CD4-positive, alpha-beta T cell treated with Interleukin-10 for 1 hour (primary cell): ENCODE measurements around the gene CSAG3.
"Not testable (repeated sequence)": the region's sequence is repeated elsewhere in the genome, so short reads cannot be mapped to it uniquely, and the experiment has no call there.

Experiments used
- DNase-seq: peaks from one replicate; pipeline ENCODE4 v3.0.0-alpha.2; 2020

CSAG3 gene

DNA sequence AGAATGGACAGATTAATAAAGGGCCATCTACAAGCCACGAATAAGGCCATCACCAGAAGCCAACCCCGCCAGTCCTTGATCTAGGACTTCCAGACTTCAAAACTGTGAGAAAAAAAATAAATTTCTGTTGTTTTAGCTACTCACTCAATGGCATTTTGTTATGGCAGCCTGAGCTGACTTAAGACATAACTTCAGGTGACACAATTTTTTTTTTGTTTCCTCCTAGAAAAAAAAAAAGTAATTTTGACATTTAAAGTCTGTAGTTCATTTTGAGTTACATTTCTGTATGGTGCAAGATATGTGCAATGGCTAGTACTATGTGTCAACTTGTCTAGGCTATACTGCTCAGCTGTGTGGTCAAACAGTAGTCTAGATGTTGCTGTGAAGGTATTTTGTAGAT lies at the start of gene CSAG3:
Gene CSAG3 (plus strand): TSS at position 301 of the 400 bp plus-strand sequence.
- DNase-seq: not testable (repeated sequence)

DNA sequence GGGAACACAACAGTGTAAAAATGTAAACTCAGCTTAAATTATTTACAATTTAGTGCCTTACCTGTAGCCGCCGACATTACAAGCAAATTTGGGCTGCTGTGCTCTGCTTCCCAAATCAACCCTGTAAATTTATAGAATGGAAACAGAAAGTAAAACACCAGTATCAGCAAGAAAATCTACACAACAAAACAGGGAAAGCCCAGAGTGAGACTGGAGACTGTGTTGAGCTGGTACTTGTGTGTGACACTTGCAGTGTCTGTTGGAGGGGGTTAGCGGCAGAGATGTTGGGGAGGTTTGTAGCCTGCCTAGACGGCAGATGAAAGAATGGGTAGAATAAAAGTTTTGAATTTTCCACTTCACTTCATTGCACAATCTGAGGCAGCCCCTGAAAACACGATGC lies 45.8 kb upstream of the CSAG3 start:
- DNase-seq: not testable (repeated sequence)

DNA sequence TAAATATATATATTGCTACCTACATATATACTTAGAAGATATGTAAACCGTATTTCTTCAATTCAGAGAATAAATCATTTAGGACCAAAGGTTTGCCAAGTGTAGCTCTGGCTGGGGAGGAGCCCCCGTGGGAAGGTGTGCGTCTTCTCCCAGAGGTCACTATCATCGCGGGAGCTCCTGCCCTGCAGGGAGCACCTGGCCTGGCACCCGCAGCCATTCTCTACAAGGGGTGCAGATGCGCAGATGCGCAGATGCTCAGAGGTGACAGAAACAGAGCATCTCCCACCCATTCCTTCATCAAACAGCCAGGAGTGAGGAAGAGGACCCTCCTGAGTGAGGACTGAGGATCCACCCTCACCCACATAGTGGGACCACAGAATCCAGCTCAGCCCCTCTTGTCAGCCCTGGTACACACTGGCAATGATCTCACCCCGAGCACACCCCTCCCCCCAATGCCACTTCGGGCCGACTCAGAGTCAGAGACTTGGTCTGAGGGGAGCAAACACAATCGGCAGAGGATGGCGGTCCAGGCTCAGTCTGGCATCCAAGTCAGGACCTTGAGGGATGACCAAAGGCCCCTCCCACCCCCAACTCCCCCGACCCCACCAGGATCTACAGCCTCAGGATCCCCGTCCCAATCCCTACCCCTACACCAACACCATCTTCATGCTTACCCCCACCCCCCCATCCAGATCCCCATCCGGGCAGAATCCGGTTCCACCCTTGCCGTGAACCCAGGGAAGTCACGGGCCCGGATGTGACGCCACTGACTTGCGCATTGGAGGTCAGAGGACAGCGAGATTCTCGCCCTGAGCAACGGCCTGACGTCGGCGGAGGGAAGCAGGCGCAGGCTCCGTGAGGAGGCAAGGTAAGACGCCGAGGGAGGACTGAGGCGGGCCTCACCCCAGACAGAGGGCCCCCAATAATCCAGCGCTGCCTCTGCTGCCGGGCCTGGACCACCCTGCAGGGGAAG lies 44.9 kb upstream of the CSAG3 start, which contains the start of gene MAGEA2B:
Gene MAGEA2B (plus strand): TSS at position 814 of the 973 bp plus-strand sequence. CDS start 2,479 bp downstream, outside the sequence.
- not testable (repeated sequence) for DNase-seq

DNA sequence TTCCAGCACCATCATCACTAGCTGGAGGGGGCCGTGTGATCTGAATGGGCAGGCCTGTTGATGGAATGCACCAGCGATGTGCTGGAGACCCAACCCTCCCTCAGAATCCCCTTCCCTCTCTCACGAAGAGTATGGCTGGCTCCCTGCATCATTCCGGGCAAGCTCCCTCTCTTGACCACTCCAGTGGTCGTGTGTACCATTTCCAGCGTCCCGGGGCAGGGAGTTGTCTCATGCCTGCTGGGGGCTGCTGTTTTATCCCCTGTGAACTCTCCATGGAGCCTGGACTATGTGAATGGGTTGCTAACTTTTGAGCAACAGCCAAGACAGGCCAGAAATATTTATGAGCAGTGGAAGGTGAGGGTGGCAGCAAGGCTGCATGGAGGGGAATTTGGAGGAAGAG lies 33.6 kb upstream of the CSAG3 start:
- no peak for DNase-seq

DNA sequence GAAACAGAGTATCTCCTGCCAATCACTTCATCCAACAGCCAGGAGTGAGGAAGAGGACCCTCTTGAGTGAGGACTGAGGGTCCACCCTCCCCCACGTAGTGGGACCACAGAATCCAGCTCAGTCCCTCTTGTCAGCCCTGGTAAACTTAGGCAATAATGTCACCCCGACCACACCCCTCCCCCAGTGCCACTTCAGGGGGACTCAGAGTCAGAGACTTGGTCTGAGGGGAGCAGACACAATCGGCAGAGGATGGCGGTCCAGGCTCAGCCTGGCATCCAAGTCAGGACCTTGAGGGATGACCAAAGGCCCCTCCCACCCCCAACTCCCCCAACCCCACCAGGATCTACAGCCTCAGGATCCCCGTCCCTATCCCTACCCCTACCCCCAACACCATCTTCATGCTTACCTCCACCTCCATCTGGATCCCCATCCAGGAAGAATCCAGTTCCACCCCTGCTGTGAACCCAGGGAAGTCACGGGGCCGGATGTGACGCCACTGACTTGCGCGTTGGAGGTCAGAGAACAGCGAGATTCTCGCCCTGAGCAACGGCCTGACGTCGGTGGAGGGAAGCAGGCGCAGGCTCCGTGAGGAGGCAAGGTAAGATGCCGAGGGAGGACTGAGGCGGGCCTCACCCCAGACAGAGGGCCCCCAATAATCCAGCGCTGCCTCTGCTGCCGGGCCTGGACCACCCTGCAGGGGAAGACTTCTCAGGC lies 25.6 kb upstream of the CSAG3 start, which contains the start of the genes CSAG1 and MAGEA12:
Gene CSAG1 (minus strand): TSS at position 461 of the 715 bp plus-strand sequence. CDS start 1,261 bp downstream, outside the sequence.
Gene MAGEA12 (plus strand): TSS at position 497 of the 715 bp plus-strand sequence. CDS start 2,405 bp downstream, outside the sequence.
- DNase-seq: no peak

DNA sequence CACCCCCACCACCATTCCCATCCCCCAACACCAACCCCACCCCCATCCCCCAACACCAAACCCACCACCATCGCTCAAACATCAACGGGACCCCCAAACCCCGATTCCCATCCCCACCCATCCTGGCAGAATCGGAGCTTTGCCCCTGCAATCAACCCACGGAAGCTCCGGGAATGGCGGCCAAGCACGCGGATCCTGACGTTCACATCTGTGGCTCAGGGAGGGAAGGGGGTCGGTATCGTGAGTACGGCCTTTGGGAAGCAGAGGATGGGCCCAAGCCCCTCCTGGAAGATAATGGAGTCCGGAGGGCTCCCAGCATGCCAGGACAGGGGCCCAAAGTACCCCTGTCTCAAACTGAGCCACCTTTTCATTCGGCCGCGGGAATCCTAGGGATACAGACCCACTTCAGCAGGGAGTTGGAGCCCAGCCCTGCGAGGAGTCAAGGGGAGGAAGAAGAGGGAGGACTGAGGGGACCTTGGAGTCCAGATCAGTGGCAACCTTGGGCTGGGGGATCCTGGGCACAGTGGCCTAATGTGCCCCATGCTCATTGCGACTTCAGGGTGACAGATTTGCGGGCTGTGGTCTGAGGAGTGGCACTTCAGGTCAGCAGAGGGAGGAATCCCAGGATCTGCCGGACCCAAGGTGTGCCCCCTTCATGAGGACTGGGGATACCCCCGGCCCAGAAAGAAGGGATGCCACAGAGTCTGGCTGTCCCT lies 24.7 kb upstream of the CSAG3 start:
- DNase-seq: not testable (repeated sequence)

DNA sequence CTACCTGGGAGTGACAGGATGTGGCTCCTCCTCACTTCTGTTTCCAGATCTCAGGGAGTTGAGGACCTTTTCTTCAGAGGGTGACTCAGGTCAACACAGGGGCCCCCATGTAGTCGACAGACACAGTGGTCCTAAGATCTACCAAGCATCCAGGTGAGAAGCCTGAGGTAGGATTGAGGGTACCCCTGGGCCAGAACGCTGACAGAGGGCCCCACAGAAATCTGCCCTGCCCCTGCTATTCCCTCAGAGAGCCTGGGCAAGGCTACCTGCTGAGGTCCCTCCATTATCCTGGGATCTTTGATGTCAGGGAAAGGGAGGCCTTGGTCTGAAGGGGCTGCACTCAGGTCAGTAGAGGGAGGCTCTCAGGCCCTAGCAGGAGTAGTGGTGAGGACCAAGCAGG lies 23.9 kb upstream of the CSAG3 start:
- no peak for DNase-seq

DNA sequence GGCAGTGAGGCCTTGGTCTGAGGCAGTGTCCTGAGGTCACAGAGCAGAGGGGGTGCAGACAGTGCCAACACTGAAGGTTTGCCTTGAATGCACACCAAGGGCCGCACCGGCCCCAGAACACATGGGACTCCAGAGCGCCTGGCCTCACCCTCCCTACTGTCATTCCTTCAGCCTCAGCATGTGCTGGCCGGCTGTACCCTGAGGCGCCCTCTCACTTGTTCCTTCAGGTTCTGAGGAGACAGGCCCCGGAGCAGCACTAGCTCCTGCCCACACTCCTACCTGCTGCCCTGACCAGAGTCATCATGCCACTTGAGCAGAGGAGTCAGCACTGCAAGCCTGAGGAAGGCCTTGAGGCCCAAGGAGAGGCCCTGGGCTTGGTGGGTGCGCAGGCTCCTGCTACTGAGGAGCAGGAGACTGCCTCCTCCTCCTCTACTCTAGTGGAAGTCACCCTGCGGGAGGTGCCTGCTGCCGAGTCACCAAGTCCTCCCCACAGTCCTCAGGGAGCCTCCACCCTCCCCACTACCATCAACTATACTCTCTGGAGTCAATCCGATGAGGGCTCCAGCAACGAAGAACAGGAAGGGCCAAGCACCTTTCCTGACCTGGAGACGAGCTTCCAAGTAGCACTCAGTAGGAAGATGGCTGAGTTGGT lies 23.0 kb upstream of the CSAG3 start:
- no peak for DNase-seq

DNA sequence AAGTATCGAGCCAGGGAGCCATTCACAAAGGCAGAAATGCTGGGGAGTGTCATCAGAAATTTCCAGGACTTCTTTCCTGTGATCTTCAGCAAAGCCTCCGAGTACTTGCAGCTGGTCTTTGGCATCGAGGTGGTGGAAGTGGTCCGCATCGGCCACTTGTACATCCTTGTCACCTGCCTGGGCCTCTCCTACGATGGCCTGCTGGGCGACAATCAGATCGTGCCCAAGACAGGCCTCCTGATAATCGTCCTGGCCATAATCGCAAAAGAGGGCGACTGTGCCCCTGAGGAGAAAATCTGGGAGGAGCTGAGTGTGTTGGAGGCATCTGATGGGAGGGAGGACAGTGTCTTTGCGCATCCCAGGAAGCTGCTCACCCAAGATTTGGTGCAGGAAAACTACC lies 22.5 kb upstream of the CSAG3 start:
- not testable (repeated sequence) for DNase-seq

DNA sequence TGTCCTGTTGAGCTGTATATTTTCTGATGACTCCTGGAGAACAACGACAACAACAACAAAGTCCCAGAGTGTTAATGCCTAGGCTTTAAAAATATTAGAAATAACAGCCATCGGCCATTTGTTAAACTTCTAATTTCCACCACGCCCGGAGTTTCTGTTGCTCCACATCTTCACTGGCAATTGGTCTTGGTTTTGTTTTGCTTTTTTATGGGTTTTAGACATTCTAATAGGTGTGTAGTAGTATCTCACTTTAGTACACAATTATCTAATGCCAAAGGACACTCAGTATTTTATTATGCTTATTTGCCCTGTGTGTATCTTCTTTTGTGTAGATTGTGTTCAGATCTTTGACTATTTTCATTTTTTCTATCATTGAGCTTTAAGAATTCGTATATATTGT lies 20.5 kb upstream of the CSAG3 start:
- DNase-seq: no peak

DNA sequence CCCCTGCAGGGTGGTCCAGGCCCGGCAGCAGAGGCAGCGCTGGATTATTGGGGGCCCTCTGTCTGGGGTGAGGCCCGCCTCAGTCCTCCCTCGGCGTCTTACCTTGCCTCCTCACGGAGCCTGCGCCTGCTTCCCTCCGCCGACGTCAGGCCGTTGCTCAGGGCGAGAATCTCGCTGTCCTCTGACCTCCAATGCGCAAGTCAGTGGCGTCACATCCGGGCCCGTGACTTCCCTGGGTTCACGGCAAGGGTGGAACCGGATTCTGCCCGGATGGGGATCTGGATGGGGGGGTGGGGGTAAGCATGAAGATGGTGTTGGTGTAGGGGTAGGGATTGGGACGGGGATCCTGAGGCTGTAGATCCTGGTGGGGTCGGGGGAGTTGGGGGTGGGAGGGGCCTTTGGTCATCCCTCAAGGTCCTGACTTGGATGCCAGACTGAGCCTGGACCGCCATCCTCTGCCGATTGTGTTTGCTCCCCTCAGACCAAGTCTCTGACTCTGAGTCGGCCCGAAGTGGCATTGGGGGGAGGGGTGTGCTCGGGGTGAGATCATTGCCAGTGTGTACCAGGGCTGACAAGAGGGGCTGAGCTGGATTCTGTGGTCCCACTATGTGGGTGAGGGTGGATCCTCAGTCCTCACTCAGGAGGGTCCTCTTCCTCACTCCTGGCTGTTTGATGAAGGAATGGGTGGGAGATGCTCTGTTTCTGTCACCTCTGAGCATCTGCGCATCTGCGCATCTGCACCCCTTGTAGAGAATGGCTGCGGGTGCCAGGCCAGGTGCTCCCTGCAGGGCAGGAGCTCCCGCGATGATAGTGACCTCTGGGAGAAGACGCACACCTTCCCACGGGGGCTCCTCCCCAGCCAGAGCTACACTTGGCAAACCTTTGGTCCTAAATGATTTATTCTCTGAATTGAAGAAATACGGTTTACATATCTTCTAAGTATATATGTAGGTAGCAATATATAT lies 5.0 kb upstream of the CSAG3 start, which contains the start of gene MAGEA2:
Gene MAGEA2 (minus strand): TSS at position 157 of the 965 bp plus-strand sequence. CDS start 2,479 bp downstream, outside the sequence.
- DNase-seq: not testable (repeated sequence)

DNA sequence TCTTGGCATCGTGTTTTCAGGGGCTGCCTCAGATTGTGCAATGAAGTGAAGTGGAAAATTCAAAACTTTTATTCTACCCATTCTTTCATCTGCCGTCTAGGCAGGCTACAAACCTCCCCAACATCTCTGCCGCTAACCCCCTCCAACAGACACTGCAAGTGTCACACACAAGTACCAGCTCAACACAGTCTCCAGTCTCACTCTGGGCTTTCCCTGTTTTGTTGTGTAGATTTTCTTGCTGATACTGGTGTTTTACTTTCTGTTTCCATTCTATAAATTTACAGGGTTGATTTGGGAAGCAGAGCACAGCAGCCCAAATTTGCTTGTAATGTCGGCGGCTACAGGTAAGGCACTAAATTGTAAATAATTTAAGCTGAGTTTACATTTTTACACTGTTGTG lies 4.1 kb upstream of the CSAG3 start:
- not testable (repeated sequence) for DNase-seq

DNA sequence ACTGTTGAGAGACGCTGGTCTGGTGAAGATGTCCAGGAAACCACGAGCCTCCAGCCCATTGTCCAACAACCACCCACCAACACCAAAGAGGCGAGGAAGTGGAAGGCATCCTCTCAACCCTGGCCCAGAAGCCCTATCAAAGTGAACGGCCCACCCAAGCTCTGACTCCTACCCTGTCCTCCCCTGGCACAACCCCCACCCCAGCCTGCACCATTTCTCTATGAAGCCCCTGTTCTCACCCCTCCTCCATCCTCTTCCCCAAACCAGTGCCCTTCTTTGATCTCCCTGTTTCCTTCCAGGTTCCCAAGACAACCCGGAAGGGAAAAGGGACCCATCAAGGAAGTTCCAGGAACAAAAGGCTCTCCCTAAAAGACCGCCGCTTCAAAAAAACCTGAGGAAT lies 526 bp downstream of the CSAG3 start:
- not testable (repeated sequence) for DNase-seq

DNA sequence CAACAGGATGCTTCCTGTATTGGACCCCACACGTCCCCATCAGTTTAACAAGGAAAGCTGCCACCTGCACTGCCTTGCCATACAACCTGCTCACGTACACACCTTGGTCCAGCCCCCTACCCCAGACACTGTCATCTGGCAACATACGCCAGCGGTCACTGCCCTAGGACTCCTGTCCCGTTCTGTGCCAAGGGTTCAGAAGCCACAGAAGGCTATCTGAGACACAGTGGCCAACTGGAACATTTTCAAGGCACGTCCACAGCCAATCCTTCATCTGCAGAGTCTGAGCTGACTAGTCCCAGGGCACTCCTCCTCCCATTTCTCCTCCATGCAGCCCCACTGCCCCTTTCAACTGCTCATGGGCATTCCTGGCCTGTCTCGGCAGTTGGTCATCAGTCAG lies 2.6 kb downstream of the CSAG3 start:
- DNase-seq: not testable (repeated sequence)

DNA sequence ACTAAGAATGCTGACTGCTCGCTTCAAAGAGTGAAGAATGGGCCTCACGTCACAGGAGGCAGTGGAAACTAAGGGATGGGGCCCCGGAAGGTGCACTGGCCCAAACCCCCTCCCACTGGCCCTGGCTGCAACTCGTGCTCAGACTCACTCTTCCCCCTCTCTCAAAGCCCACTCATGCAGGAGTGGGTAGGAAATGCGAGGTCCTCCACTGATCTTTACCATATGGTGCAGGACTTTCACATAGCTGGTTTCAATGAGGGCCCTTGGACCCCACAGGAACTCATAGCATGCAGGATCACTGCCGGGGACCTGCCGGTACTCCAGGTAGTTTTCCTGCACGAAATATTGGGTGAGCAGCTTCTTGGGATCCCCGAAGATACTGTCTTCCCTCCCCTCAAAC lies 7.5 kb downstream of the CSAG3 start:
- not testable (repeated sequence) for DNase-seq

DNA sequence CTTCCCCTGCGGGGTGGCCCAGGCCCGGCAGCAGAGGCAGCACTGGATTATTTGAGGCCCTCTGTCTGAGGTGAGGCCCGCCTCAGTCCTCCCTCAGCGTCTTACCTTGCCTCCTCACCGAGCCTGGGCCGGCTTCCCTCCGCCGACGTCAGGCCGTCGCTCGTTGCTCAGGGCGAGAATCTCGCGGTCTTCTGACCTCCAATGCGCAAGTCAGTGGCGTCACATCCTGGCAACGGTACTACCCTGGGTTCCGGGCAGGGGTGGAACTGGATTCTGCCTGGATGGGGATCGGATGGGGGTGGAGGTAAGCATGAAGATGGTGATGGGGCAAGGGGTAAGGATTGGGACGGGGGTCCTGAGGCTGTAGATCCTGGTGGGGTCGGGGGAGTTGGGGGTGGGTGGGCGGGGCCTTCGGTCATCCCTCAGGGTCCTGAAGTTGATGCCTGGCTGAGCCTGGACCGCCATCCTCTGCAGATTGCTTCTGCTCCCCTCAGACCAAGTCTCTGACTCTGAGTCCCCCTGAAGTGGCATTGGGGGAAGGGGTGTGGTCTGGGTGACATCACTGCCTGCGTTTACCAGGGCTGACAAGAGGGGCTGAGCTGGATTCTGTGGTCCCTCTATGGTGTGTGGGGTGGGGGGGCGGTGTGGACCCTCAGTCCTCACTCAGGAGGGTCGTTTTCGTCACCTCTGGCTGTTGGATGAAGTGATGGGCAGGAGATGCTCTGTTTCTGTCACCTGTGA lies 10.7 kb downstream of the CSAG3 start, which contains the start of gene MAGEA6:
Gene MAGEA6 (minus strand): TSS at position 141 of the 741 bp plus-strand sequence. CDS start 2,039 bp downstream, outside the sequence.
- DNase-seq: not testable (repeated sequence)

DNA sequence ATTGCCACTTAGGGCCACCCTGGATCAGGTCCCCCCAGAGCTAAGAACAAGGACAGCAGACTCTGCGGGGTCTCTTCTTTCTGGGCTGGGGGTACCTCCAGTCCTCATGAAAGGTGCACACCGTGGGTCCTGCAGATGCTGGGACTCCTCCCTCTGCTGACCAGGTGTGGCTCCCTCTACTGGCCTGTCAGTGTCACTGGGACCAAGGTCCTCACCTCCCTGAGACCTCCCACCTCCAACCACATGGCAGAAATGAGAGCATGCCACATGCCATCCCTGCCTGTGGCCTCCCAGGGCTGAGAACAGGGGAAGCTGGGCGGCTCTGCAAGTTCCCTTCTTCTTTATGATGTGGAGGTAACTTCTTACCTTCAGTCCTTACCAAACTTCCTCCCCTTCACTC lies 28.0 kb downstream of the CSAG3 start:
- not testable (repeated sequence) for DNase-seq

DNA sequence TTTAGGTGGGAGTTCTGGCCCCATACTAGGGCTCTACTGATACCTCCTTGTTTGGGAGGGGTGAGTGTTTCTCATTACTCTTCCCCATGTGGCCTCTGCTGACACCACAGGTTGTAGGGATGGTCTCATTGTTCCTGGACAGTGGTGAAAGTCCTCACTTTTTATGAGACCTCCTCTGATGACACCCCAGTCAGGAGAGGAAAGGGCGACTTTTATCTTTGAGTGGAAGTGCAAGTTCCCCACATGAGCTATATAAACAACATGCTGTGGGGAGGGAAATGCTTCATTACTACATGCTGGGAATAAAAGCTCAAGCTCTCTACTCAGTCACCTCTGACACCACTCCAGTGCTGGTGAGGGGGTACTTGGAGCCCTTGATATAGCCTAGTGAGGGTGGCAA lies 39.9 kb downstream of the CSAG3 start:
- no peak for DNase-seq

DNA sequence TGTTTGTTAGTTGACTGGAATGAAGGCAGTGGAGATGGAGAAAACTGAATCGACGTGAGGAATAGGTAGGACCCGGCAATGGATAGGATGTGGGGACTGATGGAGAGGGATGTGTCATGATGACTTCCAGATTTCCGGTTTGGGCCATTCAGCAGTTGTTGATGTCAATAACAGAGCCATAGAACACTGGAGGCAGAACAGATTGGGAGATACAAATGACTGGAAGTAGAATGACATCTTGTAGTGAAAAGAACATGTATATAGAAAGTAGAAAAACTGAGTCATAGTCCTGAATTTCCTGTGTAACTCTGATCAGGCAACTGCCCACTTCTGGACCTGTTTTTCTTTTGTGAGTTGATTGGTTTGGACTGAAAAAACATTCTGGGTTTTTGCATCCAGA lies 47.0 kb downstream of the CSAG3 start:
- DNase-seq: no peak
